A549 (cell line): ENCODE data around the gene TSPAN3. TPM values are rescaled to one million over a fixed set of nuclear protein-coding genes. Genes with fewer than 3 reads are reported as not detected.

Source experiments
- ATAC-seq, 2 experiments: fragments of 200-7000 bp in 1 of 2; fragments of >200 bp in 1 of 2; cut with Nextera tagmentation in 1 of 2; cut with Tn5 transposase in 1 of 2; 3 replicates each; pipeline versions ENCODE4 v1.8.0 to v1.9.1; 2018 to 2020; ENCODE audit warnings: mild to moderate bottlenecking in 1 of 2, moderate library complexity in 1 of 2
- CTCF ChIA-PET: fragments of 300-600 bp; sonication (Branson Sonifier 250); formaldehyde crosslinking; extraction: SDS; loops from one replicate; lab custom pipeline; 2021; ENCODE audit warnings: antibody characterized with exemption, inconsistent platforms; lab: Yijun Ruan, JAX
- POLR2A ChIA-PET: fragments of 350-600 bp; formaldehyde crosslinking; extraction: SDS; loops from one replicate; lab custom pipeline; 2021; ENCODE audit warnings: antibody characterized with exemption, inconsistent platforms; lab: Yijun Ruan, JAX
- DNase-seq, 2 experiments: peaks; one replicate each; pipeline versions ENCODE4 v3.0.0 to v3.0.0-alpha.2; 2011 to 2016; ENCODE audit warnings: low read depth in 1 of 2, low spot score in 1 of 2
- FAIRE-seq: peaks from 2 replicates; lab custom pipeline; 2011; peaks lifted over from hg19 to GRCh38; lab: Jason Lieb, UNC
- H3K27ac ChIP-seq, 2 experiments: fragments of >200 bp; sonication (Bioruptor Twin); formaldehyde crosslinking; 3 replicates each; pipeline ENCODE4 v1.5.1; 2016 to 2017
- H3K4me1 ChIP-seq: fragments of >200 bp; sonication (Bioruptor Twin); formaldehyde crosslinking; 3 replicates; pipeline ENCODE4 v1.6.1; 2016
- H3K4me2 ChIP-seq: fragments of >200 bp; sonication (Bioruptor Twin); formaldehyde crosslinking; 3 replicates; pipeline ENCODE4 v1.6.1; 2016
- H3K4me3 ChIP-seq: fragments of >200 bp; sonication (Bioruptor Twin); formaldehyde crosslinking; 3 replicates; pipeline ENCODE4 v1.5.1; 2016
- H3K9me3 ChIP-seq: fragments of >200 bp; sonication (Bioruptor Twin); formaldehyde crosslinking; 3 replicates; pipeline ENCODE4 v1.6.1; 2016
- BHLHE40 ChIP-seq: IDR thresholded peaks from 2 replicates; pipeline ENCODE4 v1.6.1; 2012; ENCODE audit warnings: low read depth, low read length, inconsistent platforms
- CHD2 ChIP-seq: fragments of 150-350 bp; IDR thresholded peaks from 2 replicates; pipeline ENCODE4 v1.6.1; 2014; ENCODE audit warnings: low read length; ENCODE audit not compliant: partially characterized antibody
- CHD4 ChIP-seq: fragments of 200-600 bp; sonication (generic); IDR thresholded peaks from 2 replicates; pipeline ENCODE4 v1.6.1; 2016; ENCODE audit warnings: antibody characterized with exemption, mild to moderate bottlenecking, borderline replicate concordance
- EP300 ChIP-seq, 2 experiments: fragments of >200 bp; sonication (Bioruptor Twin); formaldehyde crosslinking; IDR thresholded peaks; 2 replicates in 1 of 2; 3 replicates in 1 of 2; pipeline ENCODE4 v1.6.1; 2016 to 2017
- HES2 ChIP-seq: fragments of >200 bp; sonication (Bioruptor Twin); formaldehyde crosslinking; IDR thresholded peaks from 2 replicates; pipeline ENCODE4 v1.6.1; 2016
- HEYL ChIP-seq: fragments of 250-450 bp; sonication (Bioruptor Pico); IDR thresholded peaks from 2 replicates; pipeline ENCODE4 v1.8.0; 2021; ENCODE audit warnings: mild to moderate bottlenecking, moderate library complexity
- KDM5A ChIP-seq: fragments of 200-600 bp; sonication (generic); IDR thresholded peaks from 2 replicates; pipeline ENCODE4 v1.6.1; 2016; ENCODE audit warnings: antibody characterized with exemption, mild to moderate bottlenecking
- MAZ ChIP-seq: fragments of 150-350 bp; IDR thresholded peaks from 2 replicates; pipeline ENCODE4 v1.6.1; 2014; ENCODE audit warnings: antibody characterized with exemption, low read depth, low read length, borderline replicate concordance
- MYC ChIP-seq: IDR thresholded peaks from 2 replicates; pipeline ENCODE4 v1.6.1; 2012; ENCODE audit warnings: mild to moderate bottlenecking, inconsistent platforms, low read length, improper control_type of control experiment, borderline replicate concordance
- NFE2L2 ChIP-seq: fragments of 150-350 bp; conservative IDR thresholded peaks from 2 replicates; pipeline ENCODE4 v1.6.1; 2014; ENCODE audit warnings: low read length
- PHF8 ChIP-seq: fragments of 200-600 bp; sonication (generic); IDR thresholded peaks from 2 replicates; pipeline ENCODE4 v1.6.1; 2016; ENCODE audit warnings: low read depth, mild to moderate bottlenecking, antibody characterized with exemption, moderate library complexity, borderline replicate concordance
- RAD21 ChIP-seq, 2 experiments: fragments of >200 bp in 1 of 2; sonication (Bioruptor Twin) in 1 of 2; formaldehyde crosslinking in 1 of 2; IDR thresholded peaks in 1 of 2; conservative IDR thresholded peaks in 1 of 2; 2 replicates in 1 of 2; 3 replicates in 1 of 2; pipeline ENCODE4 v1.6.1; 2012 to 2018; ENCODE audit warnings: inconsistent platforms in 1 of 2
- RARB ChIP-seq: fragments of 250-450 bp; sonication (Bioruptor Pico); IDR thresholded peaks from 2 replicates; pipeline ENCODE4 v1.8.0; 2021; ENCODE audit warnings: mild to moderate bottlenecking, moderate library complexity
- RFX5 ChIP-seq: fragments of 450-650 bp; IDR thresholded peaks from 2 replicates; pipeline ENCODE4 v1.7.1; 2014; ENCODE audit warnings: antibody characterized with exemption, mild to moderate bottlenecking, moderate library complexity
- RNF2 ChIP-seq: fragments of 200-600 bp; sonication (generic); IDR thresholded peaks from 2 replicates; pipeline ENCODE4 v1.6.1; 2016; ENCODE audit warnings: low read depth, mild to moderate bottlenecking, antibody characterized with exemption, moderate library complexity, borderline replicate concordance
- TFCP2L1 ChIP-seq: fragments of 250-450 bp; sonication (Bioruptor Pico); IDR thresholded peaks from 2 replicates; pipeline ENCODE4 v1.5.0; 2021; ENCODE audit warnings: mild to moderate bottlenecking
- TP53 ChIP-seq: fragments of 250-450 bp; sonication (Bioruptor Pico); IDR thresholded peaks from 2 replicates; pipeline ENCODE4 v1.5.0; 2021; ENCODE audit warnings: mild to moderate bottlenecking, moderate library complexity
- ZC3H11A ChIP-seq: fragments of 450-650 bp; IDR thresholded peaks from 2 replicates; pipeline ENCODE4 v1.6.1; 2014; ENCODE audit warnings: antibody characterized with exemption, mild to moderate bottlenecking
- ZFP36 ChIP-seq: fragments of 450-650 bp; IDR thresholded peaks from 2 replicates; pipeline ENCODE4 v1.6.1; 2014; ENCODE audit warnings: borderline replicate concordance; ENCODE audit not compliant: partially characterized antibody
- ZSCAN20 ChIP-seq: fragments of 250-450 bp; sonication (Bioruptor Pico); IDR thresholded peaks from 2 replicates; pipeline ENCODE4 v1.8.0; 2022; ENCODE audit warnings: mild to moderate bottlenecking, moderate library complexity
- WGBS: methylation state at CpG from one replicate; pipeline ENCODE4 v1.1.6; 2017; ENCODE audit errors: missing lambda C conversion rate; 5-methylcytosine and 5-hydroxymethylcytosine counted together
- polyA plus RNA-seq, 4 experiments: library from polyadenylated mRNA; depleted of rRNA in 3 of 4; stranded (reverse); fragments of >200 nt; fragmentation: RNase III in 1 of 4; extraction: RNeasy Plus Mini Kit Qiagen cat#74134 plus additional on column Dnase treatment in 1 of 4; gene quantifications; 2 replicates in 3 of 4; 3 replicates in 1 of 4; pipeline ENCODE4 v1.2.3, GENCODE V29; 2011 to 2017
- TF ChIP-seq, protein P1 (sequence below): IDR thresholded peaks from 2 replicates; pipeline ENCODE4 v1.6.1; 2012
- TF ChIP-seq, protein P2 (sequence below): fragments of 150-350 bp; IDR thresholded peaks from 2 replicates; pipeline ENCODE4 v1.6.1; 2014; ENCODE audit warnings: low read depth, mild to moderate bottlenecking, low read length
- TF ChIP-seq, protein P3 (sequence below): fragments of >200 bp; sonication (Bioruptor Twin); formaldehyde crosslinking; IDR thresholded peaks from 3 replicates; pipeline ENCODE4 v1.6.1; 2016

Gene TSPAN3
- polyA plus RNA-seq, 2 of the 4 experiments (the other 2 are of a cell fraction) = 362 to 636 TPM

GRCh38 chr15:77052556-77052955, 18.4 kb downstream of the TSPAN3 start (continued):
- TF ChIP-seq, protein P1, sequence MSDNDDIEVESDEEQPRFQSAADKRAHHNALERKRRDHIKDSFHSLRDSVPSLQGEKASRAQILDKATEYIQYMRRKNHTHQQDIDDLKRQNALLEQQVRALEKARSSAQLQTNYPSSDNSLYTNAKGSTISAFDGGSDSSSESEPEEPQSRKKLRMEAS = no peak
- TF ChIP-seq CHD4 (no peak), KDM5A (no peak), TFCP2L1 (CRISPR knock-in tag) (no peak), EP300 (IDR thresholded peaks at IDR 0.05) (no peak), BHLHE40 (no peak), NFE2L2 (no peak), HES2 (no peak)
- TF ChIP-seq, protein P2, sequence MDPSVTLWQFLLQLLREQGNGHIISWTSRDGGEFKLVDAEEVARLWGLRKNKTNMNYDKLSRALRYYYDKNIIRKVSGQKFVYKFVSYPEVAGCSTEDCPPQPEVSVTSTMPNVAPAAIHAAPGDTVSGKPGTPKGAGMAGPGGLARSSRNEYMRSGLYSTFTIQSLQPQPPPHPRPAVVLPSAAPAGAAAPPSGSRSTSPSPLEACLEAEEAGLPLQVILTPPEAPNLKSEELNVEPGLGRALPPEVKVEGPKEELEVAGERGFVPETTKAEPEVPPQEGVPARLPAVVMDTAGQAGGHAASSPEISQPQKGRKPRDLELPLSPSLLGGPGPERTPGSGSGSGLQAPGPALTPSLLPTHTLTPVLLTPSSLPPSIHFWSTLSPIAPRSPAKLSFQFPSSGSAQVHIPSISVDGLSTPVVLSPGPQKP = no peak

DNA sequence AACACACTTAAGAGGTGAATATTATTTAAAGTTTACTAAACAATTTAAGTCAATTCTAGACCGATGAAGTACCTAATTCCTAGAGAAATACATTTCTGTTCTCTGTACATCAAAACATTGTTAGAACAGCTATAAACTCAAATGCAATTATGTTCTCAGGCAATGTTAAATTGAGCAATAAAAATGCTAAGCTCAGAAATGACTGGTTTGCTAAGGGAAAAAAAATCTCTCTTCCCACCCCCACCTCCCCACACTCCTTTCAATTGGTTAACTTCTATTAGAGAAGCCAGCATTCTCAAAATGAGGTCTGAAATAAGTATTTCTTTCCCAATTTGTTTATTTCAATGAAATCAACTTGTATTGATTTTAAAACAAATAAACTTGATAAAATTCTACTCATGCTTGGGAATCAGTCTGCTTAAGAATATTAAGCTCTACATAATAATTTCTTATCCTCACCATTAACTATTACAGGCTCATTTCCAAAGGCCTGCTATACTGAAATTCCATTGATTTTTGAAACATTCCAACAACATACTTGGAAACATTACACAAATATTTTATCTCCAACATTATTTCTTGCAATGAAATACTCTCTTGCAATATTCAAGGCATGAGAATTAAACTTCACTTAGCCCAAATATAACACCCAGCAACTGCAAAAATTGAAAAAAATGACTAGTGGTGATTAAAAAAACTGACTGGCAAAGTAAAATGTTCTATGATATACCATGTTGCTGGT, 22.6 kb downstream of the TSPAN3 start:
- Histone ChIP-seq H3K4me2 (no peak overlapping the region), H3K27ac (no peak overlapping the region), H3K9me3 (no peaks in the 10 kb centered on the region), H3K4me3 (no peak overlapping the region), H3K4me1 (peaks cover 8% of the 10 kb centered on the region)
- POLR2A ChIA-PET = no interaction called here
- no peak for DNase-seq
- no peak for FAIRE-seq
- ATAC-seq = no peak
- TF ChIP-seq PHF8 = no peak
- no peak for TF ChIP-seq CHD2
- no peak for TF ChIP-seq TP53 (CRISPR knock-in tag)
- no peak for TF ChIP-seq RARB (CRISPR knock-in tag)
- TF ChIP-seq RNF2 = no peak
- no peak for TF ChIP-seq MYC
- no peak for TF ChIP-seq ZC3H11A
- no peak for TF ChIP-seq RFX5
- no peak for TF ChIP-seq RAD21 (conservative IDR thresholded peaks at IDR 0.05 in 1 of 2, IDR thresholded peaks at IDR 0.05 in 1 of 2)
- no peak for TF ChIP-seq HEYL (CRISPR knock-in tag)
- TF ChIP-seq, protein P3, sequence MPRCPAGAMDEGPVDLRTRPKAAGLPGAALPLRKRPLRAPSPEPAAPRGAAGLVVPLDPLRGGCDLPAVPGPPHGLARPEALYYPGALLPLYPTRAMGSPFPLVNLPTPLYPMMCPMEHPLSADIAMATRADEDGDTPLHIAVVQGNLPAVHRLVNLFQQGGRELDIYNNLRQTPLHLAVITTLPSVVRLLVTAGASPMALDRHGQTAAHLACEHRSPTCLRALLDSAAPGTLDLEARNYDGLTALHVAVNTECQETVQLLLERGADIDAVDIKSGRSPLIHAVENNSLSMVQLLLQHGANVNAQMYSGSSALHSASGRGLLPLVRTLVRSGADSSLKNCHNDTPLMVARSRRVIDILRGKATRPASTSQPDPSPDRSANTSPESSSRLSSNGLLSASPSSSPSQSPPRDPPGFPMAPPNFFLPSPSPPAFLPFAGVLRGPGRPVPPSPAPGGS = no peak
- no peak for TF ChIP-seq MAZ
- no peak for TF ChIP-seq ZSCAN20 (CRISPR knock-in tag)
- no peak for TF ChIP-seq ZFP36
- TF ChIP-seq BHLHE40 = no peak
- 93% methylated on average over 1 of the region's 1 CpG for WGBS
- CTCF ChIA-PET = interaction anchor here (1.1 to 1.5 kb wide), 2 partner anchors 17 to 495 kb away, joined by 3 read pairs; no protein-coding TSS in a partner anchor
